Cardiac muscle cell (in vitro differentiated cells and primary cell): ENCODE results near the gene ZNF750. TPM values are rescaled to one million over a fixed set of nuclear protein-coding genes. Genes with fewer than 3 reads are reported as not detected.

Experiments
- DNase-seq, 2 donors: peaks; one replicate each; pipeline versions ENCODE4 v3.0.0 to v3.0.0-alpha.2; 2010 to 2017; ENCODE audit warnings: low read depth in 1 of 2, low spot score in 1 of 2
- H3K27ac ChIP-seq: fragments of 200-600 bp; sonication (generic); 2 replicates; pipeline ENCODE4 v1.5.1; 2016
- H3K27me3 ChIP-seq: fragments of 200-600 bp; sonication (generic); 2 replicates; pipeline ENCODE4 v1.6.0; 2016; ENCODE audit warnings: control low read depth
- H3K36me3 ChIP-seq: fragments of 200-600 bp; sonication (generic); 2 replicates; pipeline ENCODE4 v1.5.1; 2016; ENCODE audit warnings: control low read depth
- H3K4me1 ChIP-seq: fragments of 200-600 bp; sonication (generic); 2 replicates; pipeline ENCODE4 v1.8.1; 2017; ENCODE audit warnings: low read depth, mild to moderate bottlenecking, mixed run types
- H3K4me3 ChIP-seq: fragments of 200-600 bp; sonication (generic); 2 replicates; pipeline ENCODE4 v1.5.1; 2016; ENCODE audit warnings: mild to moderate bottlenecking
- H3K9me3 ChIP-seq: fragments of 200-600 bp; sonication (generic); 2 replicates; pipeline ENCODE4 v1.5.1; 2017; ENCODE audit warnings: low read depth, mild to moderate bottlenecking, control low read depth
- CTCF ChIP-seq: IDR thresholded peaks from 2 replicates; pipeline ENCODE4 v1.5.1; 2012; ENCODE audit warnings: low read depth, mild to moderate bottlenecking, low read length
- polyA plus RNA-seq: library from polyadenylated mRNA; unstranded; fragments of >200 nt; fragmentation: Nextera tagmentation; extraction: Ambion mirVana; gene quantifications from 2 replicates; pipeline ENCODE4 v1.2.1, GENCODE V29; 2016
- total RNA-seq: library from RNA; depleted of rRNA; stranded (reverse); fragments of >200 nt; gene quantifications from 2 replicates; pipeline ENCODE4 v1.2.3, GENCODE V29; 2016

The ZNF750 gene
- total and polyA plus RNA-seq, 2 experiments from 2014 or later: 0.49 TPM; not detected in 1

GRCh38 chr17:82810644-82811430 is 29.0 kb downstream of the ZNF750 start:
- TF ChIP-seq CTCF: no peak
- Histone ChIP-seq H3K36me3 (peaks cover under 1% of the 10 kb centered on the region), H3K4me3 (no peak overlapping the region), H3K27ac (peak overlapping the region; percentile 69), H3K27me3 (no peaks in the 10 kb centered on the region), H3K9me3 (no peaks in the 10 kb centered on the region), H3K4me1 (peaks cover 27% of the 10 kb centered on the region)
- DNase-seq: peak in 1 of 2 donors; percentile 69

GRCh38 chr17:82808921-82809905 is 30.6 kb downstream of the ZNF750 start:
- no peaks in the 10 kb centered on the region for H3K36me3 ChIP-seq
- H3K4me3 ChIP-seq: no peak overlapping the region
- no peak for TF ChIP-seq CTCF
- peaks cover 27% of the 10 kb centered on the region for H3K4me1 ChIP-seq
- peak overlapping the region; percentile 69 for H3K27ac ChIP-seq
- peak in 1 of 2 donors; percentile 31 for DNase-seq
- H3K9me3 ChIP-seq: no peaks in the 10 kb centered on the region
- no peaks in the 10 kb centered on the region for H3K27me3 ChIP-seq

- no peak for TF ChIP-seq CTCF
- H3K4me1 ChIP-seq: peaks cover 27% of the 10 kb centered on the region
- no peak overlapping the region for H3K4me3 ChIP-seq
- no peak overlapping the region for H3K27ac ChIP-seq
- H3K9me3 ChIP-seq: no peaks in the 10 kb centered on the region
- DNase-seq: no peak
- H3K27me3 ChIP-seq: no peaks in the 10 kb centered on the region
- H3K36me3 ChIP-seq: no peaks in the 10 kb centered on the region
These were observed 31.8 kb downstream of the ZNF750 start for GRCh38 chr17:82808006-82808405.

- Histone ChIP-seq H3K4me3 (no peak overlapping the region), H3K27ac (no peak overlapping the region), H3K36me3 (no peaks in the 10 kb centered on the region), H3K4me1 (peaks cover 27% of the 10 kb centered on the region), H3K27me3 (no peaks in the 10 kb centered on the region), H3K9me3 (no peaks in the 10 kb centered on the region)
- no peak for DNase-seq
- TF ChIP-seq CTCF: no peak
These were observed 32.3 kb downstream of the ZNF750 start for GRCh38 chr17:82807562-82807961.

GRCh38 chr17:82807101-82807500 is 32.7 kb downstream of the ZNF750 start:
- Histone ChIP-seq H3K9me3 (no peaks in the 10 kb centered on the region), H3K27ac (no peak overlapping the region), H3K4me1 (peaks cover 27% of the 10 kb centered on the region), H3K36me3 (no peaks in the 10 kb centered on the region), H3K27me3 (no peaks in the 10 kb centered on the region), H3K4me3 (no peak overlapping the region)
- TF ChIP-seq CTCF: no peak
- no peak for DNase-seq
